Muscle of leg (tissue), 11 donors: ENCODE data around the gene CYP20A1. TPM values are rescaled to one million over a fixed set of nuclear protein-coding genes. Genes with fewer than 3 reads are reported as not detected.
"Not testable (repeated sequence)": the region's sequence is repeated elsewhere in the genome, so short reads cannot be mapped to it uniquely, and the experiment has no call there.

Experiments used
- DNase-seq: peaks from one replicate; pipeline ENCODE4 v3.0.0; 2013
- H3K27ac ChIP-seq: one replicate; pipeline ENCODE4 v1.5.1; 2013; ENCODE audit warnings: mild to moderate bottlenecking, low read length, control low read depth
- H3K27me3 ChIP-seq: one replicate; pipeline ENCODE4 v1.6.1; 2013; ENCODE audit warnings: low read length; ENCODE audit not compliant: control insufficient read depth, insufficient read depth
- H3K36me3 ChIP-seq: one replicate; pipeline ENCODE4 v1.6.1; 2013; ENCODE audit warnings: low read length; ENCODE audit not compliant: control insufficient read depth, insufficient read depth
- H3K4me1 ChIP-seq: one replicate; pipeline ENCODE4 v1.6.1; 2013; ENCODE audit warnings: low read length; ENCODE audit not compliant: control insufficient read depth, insufficient read depth
- H3K4me3 ChIP-seq: one replicate; pipeline ENCODE4 v1.5.1; 2013; ENCODE audit warnings: low read length, control low read depth
- H3K9me3 ChIP-seq: replicated peaks from 2 replicates; pipeline ENCODE4 v1.6.1; 2013; ENCODE audit warnings: low read depth, low read length; ENCODE audit not compliant: control insufficient read depth
- WGBS: methylation state at CpG from one replicate; pipeline ENCODE4 v1.1.5; 2013; ENCODE audit warnings: missing lambda C conversion rate; ENCODE audit not compliant: insufficient coverage; 5-methylcytosine and 5-hydroxymethylcytosine counted together
- polyA plus RNA-seq, 8 donors: library from polyadenylated mRNA; unstranded; fragments of 120-200 nt; gene quantifications; one replicate each; pipeline versions ENCODE4 v1.2.1 to v1.2.3, GENCODE V29; 2013; ENCODE audit warnings: inconsistent platforms in 1 of 8, low replicate concordance in 1 of 8; ENCODE audit not compliant: insufficient read length in 8 of 8, insufficient read depth in 1 of 8
- total RNA-seq: library from RNA; stranded (reverse); fragments of 120-200 nt; gene quantifications from one replicate; pipeline ENCODE4 v1.2.4, GENCODE V29; 2013

CYP20A1 gene
- total and polyA plus RNA-seq, 9 donors: 9.2 to 26.1 (median 12.7) TPM

- DNase-seq: peak; percentile 62
- no peaks in the 10 kb centered on the region for H3K36me3 ChIP-seq
- peak overlapping the region; percentile 90 for H3K27ac ChIP-seq
- no peaks in the 10 kb centered on the region for H3K27me3 ChIP-seq
- under 1% methylated on average over 16 of the region's 31 CpGs for WGBS
- H3K4me1 ChIP-seq: peaks cover 7% of the 10 kb centered on the region
- H3K9me3 ChIP-seq: no peaks in the 10 kb centered on the region
- peak overlapping the region; percentile 83 for H3K4me3 ChIP-seq
These were observed 90.1 kb downstream of the CYP20A1 start for GRCh38 chr2:203328760-203329540.

GRCh38 chr2:203330434-203330833 lies 91.6 kb downstream of the CYP20A1 start:
- no peak for DNase-seq
- no peak overlapping the region for H3K4me3 ChIP-seq
- H3K9me3 ChIP-seq: no peaks in the 10 kb centered on the region
- H3K4me1 ChIP-seq: peaks cover 7% of the 10 kb centered on the region
- no peaks in the 10 kb centered on the region for H3K27me3 ChIP-seq
- no peaks in the 10 kb centered on the region for H3K36me3 ChIP-seq
- H3K27ac ChIP-seq: no peak overlapping the region

- no CpG with 5 or more reads among the region's 4 CpGs for WGBS
These were observed 99.5 kb downstream of the CYP20A1 start for GRCh38 chr2:203338322-203338721.

GRCh38 chr2:203340791-203341487 lies 102.1 kb downstream of the CYP20A1 start:
- no peaks in the 10 kb centered on the region for H3K4me1 ChIP-seq
- WGBS: 93% methylated on average over 5 of the region's 6 CpGs

More at GRCh38 chr2:203338322-203338721, 99.5 kb downstream of the CYP20A1 start:
- Histone ChIP-seq H3K9me3 (no peaks in the 10 kb centered on the region), H3K27ac (no peak overlapping the region), H3K36me3 (peaks cover 3% of the 10 kb centered on the region), H3K4me1 (no peaks in the 10 kb centered on the region), H3K27me3 (no peaks in the 10 kb centered on the region), H3K4me3 (no peak overlapping the region)
- no peak for DNase-seq

GRCh38 chr2:203341741-203342310 lies 103.0 kb downstream of the CYP20A1 start:
- Histone ChIP-seq H3K36me3 (peaks cover 10% of the 10 kb centered on the region), H3K27me3 (no peaks in the 10 kb centered on the region), H3K4me3 (no peak overlapping the region), H3K9me3 (no peaks in the 10 kb centered on the region), H3K27ac (no peak overlapping the region), H3K4me1 (no peaks in the 10 kb centered on the region)
- no peak for DNase-seq
- no CpG with 5 or more reads among the region's 2 CpGs for WGBS

More at GRCh38 chr2:203340791-203341487, 102.1 kb downstream of the CYP20A1 start:
- Histone ChIP-seq H3K4me3 (no peak overlapping the region), H3K36me3 (peaks cover 13% of the 10 kb centered on the region), H3K9me3 (no peaks in the 10 kb centered on the region), H3K27me3 (no peaks in the 10 kb centered on the region), H3K27ac (no peak overlapping the region)
- no peak for DNase-seq

GRCh38 chr2:203342374-203342773 lies 103.6 kb downstream of the CYP20A1 start:
- WGBS: no CpG with 5 or more reads among the region's 4 CpGs

GRCh38 chr2:203344667-203345066 lies 105.8 kb downstream of the CYP20A1 start:
- Histone ChIP-seq H3K4me3 (no peak overlapping the region), H3K9me3 (no peaks in the 10 kb centered on the region), H3K27ac (no peak overlapping the region), H3K36me3 (peaks cover 10% of the 10 kb centered on the region), H3K27me3 (no peaks in the 10 kb centered on the region), H3K4me1 (no peaks in the 10 kb centered on the region)
- WGBS: 96% methylated on average over 12 of the region's 12 CpGs
- DNase-seq: no peak

More at GRCh38 chr2:203342374-203342773, 103.6 kb downstream of the CYP20A1 start:
- not testable (repeated sequence) for H3K4me3 ChIP-seq, DNase-seq, H3K27me3 ChIP-seq, H3K27ac ChIP-seq, H3K9me3 ChIP-seq, H3K4me1 ChIP-seq
- H3K36me3 ChIP-seq: peaks cover 10% of the 10 kb centered on the region

- H3K27ac ChIP-seq: no peak overlapping the region
- H3K4me1 ChIP-seq: no peaks in the 10 kb centered on the region
- no peak for DNase-seq
- H3K4me3 ChIP-seq: no peak overlapping the region
- WGBS: no CpG with 5 or more reads among the region's 1 CpG
- H3K9me3 ChIP-seq: no peaks in the 10 kb centered on the region
- H3K36me3 ChIP-seq: peaks cover 10% of the 10 kb centered on the region
- H3K27me3 ChIP-seq: no peaks in the 10 kb centered on the region
These were observed 107.8 kb downstream of the CYP20A1 start for GRCh38 chr2:203346612-203347011.

- Histone ChIP-seq H3K4me1 (no peaks in the 10 kb centered on the region), H3K27ac (no peak overlapping the region), H3K9me3 (no peaks in the 10 kb centered on the region), H3K27me3 (no peaks in the 10 kb centered on the region), H3K36me3 (peaks cover 10% of the 10 kb centered on the region), H3K4me3 (no peak overlapping the region)
- WGBS: 95% methylated on average over 3 of the region's 4 CpGs
- DNase-seq: no peak
These were observed 108.6 kb downstream of the CYP20A1 start for GRCh38 chr2:203347375-203347774.

GRCh38 chr2:203352604-203353255 lies 113.9 kb downstream of the CYP20A1 start:
- Histone ChIP-seq H3K36me3 (no peaks in the 10 kb centered on the region), H3K9me3 (no peaks in the 10 kb centered on the region), H3K4me3 (no peak overlapping the region), H3K27ac (no peak overlapping the region), H3K4me1 (no peaks in the 10 kb centered on the region), H3K27me3 (no peaks in the 10 kb centered on the region)
- no CpG with 5 or more reads among the region's 5 CpGs for WGBS
- no peak for DNase-seq
